ENCODE measurements around the gene PCNT.

DNA sequence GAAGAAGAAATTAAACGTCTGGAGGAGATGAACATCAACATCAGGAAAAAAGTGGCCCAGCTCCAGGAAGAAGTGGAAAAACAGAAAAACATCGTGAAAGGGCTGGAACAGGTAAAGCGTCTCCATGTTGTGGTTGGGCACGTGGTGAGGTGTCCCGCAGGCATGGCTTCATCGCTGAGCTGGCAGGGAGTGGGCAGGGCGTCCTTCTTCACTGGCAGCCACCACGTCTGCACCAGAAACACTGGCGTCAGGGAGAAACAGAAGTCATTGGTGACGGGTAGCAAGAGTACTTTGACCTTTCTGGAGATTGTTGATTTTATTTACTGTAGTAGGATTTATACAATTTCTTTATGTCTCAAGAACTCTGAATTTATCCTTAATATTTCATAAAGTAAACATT is 75.7 kb downstream of the PCNT start:
- TF ChIP-seq, protein P1, sequence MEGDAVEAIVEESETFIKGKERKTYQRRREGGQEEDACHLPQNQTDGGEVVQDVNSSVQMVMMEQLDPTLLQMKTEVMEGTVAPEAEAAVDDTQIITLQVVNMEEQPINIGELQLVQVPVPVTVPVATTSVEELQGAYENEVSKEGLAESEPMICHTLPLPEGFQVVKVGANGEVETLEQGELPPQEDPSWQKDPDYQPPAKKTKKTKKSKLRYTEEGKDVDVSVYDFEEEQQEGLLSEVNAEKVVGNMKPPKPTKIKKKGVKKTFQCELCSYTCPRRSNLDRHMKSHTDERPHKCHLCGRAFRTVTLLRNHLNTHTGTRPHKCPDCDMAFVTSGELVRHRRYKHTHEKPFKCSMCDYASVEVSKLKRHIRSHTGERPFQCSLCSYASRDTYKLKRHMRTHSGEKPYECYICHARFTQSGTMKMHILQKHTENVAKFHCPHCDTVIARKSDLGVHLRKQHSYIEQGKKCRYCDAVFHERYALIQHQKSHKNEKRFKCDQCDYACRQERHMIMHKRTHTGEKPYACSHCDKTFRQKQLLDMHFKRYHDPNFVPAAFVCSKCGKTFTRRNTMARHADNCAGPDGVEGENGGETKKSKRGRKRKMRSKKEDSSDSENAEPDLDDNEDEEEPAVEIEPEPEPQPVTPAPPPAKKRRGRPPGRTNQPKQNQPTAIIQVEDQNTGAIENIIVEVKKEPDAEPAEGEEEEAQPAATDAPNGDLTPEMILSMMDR (IDR thresholded peaks at IDR 0.05; ENCODE audit: low read depth, low read length, poor library complexity, severe bottlenecking) = no peak
- TF ChIP-seq EZH2phosphoT487 (IDR thresholded peaks at IDR 0.05; ENCODE audit: borderline replicate concordance, low read length) = no peak

Measured in DOHH2 (cell line).